CD1c-positive myeloid dendritic cell (primary cell): ENCODE results near the gene PXT1.

Experiments used
- DNase-seq: peaks from one replicate; pipeline ENCODE4 v3.0.0-alpha.2; 2016; ENCODE audit errors: extremely low spot score

The PXT1 gene

DNA sequence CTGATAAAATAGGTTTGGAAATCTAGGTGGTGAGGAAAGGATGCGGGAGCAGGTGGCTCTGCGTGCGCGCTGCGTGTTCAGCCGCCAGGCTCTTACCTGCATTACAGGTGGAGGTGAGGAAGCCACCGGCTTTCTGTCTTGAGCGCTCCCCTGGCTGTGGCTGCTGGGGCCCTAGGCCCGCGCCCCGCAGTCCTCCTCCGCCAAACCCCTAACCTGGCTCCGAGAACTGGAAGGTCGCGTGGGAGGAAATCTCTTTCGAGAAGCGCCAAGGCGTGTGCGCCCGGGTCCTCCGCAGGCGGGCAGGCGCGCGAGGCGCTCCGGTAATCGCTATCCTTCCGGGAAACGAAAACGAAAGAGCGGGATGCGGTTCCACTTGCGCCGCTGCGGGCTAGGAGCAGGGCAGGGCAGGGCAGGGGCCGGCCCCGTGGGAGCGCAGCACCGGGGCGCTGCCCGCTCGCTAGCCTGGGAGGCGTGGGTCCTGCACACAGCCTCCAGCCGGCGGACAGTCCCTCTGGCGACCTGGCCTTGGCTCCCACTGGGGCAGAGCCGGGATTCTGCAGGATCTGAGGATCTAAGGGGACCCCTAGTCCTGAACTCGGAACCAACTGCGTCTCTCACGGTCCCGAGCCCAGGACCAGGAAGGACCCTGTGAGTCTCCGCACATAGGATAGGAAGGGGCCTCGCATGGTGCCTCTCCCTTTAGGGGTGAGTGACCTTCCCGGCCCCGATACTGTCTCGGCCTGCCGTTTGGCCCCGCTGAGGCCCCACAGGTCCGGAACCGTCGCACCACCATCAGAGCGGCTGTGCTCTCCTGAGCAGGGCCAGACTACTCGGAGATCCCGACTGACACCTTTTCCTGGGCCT, 55.0 kb downstream of the PXT1 start, which contains the start of gene ETV7:
Gene ETV7 (minus strand): TSS at position 230 of the 864 bp plus-strand sequence. CDS start 128 bp downstream, at position 102.
- DNase-seq: peak; percentile 69

DNA sequence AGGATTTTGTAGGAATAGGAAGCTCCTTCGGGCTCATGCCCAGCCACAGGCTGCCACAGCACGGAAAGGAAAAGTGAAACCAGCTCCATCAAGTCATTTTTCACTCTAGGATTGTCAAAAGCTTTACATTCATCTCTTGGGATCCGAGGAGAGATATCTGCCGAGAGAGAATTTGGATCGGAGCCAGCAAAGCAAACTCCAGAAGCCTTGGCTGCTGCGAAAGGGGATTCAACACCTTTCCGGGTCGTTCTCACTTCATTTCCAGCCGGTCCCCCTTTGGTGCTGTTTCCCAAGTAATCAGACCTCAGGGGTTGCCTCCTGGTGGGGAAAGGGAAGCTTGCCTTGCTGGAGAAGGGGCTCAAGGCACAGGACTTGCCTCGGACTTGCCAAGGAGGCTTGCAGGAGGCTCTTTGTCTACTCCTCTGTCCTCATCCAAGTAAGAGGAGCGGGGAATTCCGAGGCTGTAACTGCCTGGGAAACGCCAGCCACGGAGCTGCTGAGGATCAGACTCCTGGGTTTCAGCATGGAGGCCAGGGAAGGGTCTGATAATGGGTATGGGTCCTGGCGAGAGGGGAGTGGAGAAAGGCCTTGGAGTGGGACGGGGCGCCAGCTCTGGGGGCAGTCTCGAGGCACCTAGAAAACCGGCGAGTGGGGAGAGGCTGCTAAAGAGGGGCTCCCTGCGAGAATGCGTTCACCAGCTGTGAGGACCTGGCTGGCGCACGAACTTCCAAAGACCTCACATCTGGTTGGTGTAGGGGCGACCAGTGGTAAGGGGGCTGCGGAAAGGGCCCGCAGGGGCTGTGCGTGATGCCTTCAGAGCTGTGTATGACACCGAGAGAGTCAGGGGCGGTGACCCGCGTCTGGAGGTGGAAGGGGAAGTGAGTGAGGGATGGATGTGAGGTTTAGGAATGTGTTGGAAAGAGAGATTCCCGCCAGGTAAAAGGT, 55.9 kb downstream of the PXT1 start:
- DNase-seq: peak; percentile 31

DNA sequence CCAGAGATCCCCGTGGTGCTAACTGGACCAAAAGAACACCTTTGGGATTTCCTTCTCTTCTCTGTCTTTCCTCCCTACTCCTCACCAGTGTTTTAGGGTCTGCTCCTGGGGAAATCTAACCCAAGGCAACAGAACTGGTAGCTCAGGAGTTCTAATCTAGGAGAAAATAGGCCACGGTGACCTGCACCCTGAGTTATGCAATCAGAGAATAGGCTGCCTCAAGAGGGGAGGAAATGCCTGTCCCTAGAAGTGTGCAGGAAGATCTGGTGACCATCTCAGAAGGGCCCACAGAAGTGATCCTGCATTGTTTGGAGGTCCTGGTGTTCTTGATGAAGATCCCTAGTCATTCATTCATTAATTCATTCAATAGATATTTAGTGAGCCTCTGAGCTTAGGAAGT, 58.6 kb downstream of the PXT1 start:
- DNase-seq: no peak

DNA sequence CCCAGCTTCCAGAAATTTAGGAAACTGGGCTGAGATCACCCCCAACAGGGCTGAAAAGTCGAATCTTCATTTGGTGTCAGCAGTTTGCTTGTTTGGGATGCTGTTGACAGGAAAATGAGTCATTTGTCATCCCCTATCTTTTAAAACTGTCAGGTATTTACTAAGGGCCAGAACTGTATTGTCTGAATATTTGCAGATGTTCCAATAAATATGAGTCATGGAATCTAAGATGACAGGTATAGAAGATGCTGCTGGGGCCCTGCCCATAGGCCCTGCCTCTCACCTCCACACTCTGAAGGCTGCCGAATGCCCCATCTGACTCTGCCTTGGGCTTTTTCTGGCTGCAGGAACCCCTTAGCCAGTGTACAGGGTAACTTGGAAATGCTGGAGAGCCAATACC, 59.0 kb downstream of the PXT1 start:
- DNase-seq: no peak

DNA sequence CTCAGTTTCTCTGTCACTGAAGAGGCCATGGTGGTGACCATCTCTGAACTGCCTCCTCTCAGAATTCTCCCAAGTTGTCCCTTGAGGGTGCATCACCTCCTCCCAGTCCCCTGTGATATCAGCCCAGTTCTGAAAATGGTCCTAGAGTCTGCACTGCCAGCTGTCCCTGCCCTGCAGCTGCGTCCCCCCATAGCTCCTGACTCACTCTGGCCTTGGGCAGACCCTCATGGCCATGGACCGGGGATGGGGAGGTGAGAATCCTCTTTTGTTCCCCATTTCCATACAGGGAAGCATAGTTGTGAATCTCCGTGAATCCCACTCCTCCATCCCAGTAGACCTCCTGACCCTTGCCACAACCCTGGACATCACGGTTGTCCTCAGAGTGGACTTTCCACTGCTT, 59.7 kb downstream of the PXT1 start:
- no peak for DNase-seq

DNA sequence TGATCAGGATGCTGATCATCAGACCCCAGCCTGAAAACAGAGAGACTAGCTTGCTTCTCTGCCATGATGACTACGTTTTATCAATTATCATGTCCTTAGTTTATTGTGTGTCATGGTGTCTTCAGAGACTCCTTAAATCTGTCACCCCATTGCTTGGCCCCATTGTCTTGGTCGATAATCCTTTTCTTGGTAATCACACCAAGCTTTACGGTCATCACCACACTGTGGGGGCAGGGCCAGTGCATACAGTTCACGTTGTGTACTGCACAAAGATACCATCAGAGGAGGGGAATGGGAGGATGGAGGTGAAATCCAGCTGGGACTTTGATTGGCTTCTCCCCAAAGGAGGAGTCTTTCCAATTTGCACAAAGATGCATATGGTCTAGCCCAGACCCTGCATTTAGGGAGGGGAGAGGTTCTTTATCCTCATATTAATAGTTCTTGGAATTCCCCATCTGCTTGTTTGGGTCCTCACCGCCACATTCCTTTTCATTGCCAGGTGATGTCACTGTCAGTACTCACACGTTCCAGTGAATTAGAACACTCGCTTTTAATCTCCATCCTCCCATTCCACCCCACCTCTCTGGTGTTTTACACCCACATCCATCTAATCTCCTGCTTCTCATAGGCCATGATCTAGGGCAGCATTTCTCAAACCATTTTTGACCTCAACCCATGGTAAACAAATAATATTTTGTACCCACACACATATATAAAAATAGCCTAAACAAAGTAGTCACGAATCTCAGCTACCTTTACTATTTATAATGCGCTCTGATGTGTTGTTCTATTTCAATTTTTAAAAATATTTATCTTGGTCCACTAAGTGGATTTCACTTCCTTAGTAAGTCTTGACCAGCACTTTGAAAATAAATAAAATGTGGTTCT, 60.9 kb downstream of the PXT1 start:
- no peak for DNase-seq

DNA sequence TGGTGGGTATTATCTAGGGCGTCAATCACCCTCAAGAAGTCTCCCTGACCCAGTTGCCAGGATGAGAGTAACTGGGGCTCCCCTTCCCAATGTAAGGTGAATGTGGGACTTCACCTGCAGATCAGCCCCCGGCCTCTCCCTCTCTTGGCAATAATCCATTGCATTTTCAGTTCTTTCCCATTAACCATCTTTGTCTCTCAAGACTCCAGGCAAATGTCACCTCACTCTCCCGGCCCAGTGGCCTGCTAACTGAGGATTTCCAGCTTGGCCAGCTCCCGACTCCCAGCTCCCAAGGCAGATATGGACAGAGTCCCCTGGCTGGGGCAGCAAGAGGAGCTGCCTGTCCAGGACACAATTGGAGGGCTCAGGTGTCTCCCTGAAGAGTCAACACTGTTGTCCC, 62.5 kb downstream of the PXT1 start:
- DNase-seq: no peak

DNA sequence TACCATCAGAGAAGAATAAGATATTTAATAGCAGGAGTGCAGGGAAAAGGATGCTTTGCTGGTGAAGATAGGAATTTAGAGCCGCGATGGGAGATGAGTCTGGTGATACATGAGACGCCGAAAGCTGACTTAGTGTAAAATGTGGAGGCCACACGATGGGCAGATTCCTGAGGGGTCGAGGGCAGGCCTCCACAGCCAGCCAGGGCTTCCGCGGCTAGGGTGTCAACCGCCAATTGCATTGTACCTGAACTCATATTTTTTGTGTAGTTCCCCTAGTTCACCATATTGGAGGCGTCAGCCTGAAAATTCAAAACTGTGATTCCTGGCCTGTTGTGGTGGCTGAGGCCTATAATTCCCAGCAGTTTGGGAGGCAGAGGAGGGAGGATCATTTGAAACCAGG, 63.7 kb downstream of the PXT1 start:
- DNase-seq: no peak

DNA sequence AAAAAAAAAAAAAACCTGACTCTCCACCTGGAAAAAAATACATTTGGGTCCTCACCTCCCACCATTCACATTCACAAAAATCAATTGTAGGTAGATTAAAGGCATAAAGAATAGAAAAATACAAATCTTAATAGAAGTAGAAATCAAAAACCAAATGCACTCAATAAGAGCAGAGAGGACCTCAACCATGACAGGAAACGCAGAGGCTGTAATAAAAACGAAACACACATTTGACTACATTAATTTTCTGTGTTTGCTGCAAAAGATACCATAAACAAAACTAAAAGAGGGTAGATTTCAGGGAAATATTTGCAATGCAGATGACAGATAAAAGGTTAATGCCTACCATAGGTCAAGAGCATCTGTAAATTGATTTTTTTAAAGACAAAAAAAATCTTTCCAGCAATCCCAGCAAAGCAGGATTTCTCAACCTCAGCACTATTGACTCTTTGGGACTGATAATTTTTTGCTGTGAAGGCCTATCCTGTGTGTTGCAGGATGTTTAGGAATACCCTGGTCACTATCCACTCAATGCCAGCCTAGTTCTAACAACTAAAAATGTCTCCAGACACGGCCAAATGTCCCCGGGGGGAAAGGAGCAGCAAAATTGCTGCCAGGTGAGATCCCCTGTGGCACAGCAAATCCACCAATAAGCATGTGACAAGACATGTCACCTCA, 64.3 kb downstream of the PXT1 start:
- DNase-seq: no peak

DNA sequence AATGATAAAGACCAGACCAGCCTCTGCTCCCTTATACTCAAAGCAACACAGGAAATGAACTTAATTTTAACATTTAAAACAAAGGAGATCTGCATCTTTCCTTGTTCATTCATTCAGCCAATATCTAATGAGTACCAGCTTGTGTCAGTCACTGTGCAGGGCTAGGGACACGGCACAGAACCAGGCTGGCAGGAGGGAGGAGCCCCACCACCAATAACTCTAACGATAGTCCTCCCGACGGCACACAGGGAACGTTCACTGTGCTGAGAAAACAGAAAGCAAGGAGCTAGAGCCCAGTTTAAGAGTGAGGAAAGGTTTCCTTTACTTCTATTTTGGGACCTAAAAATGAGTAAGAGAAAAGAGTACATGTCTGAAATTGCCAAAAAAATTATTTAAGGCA, 65.1 kb downstream of the PXT1 start:
- no peak for DNase-seq

DNA sequence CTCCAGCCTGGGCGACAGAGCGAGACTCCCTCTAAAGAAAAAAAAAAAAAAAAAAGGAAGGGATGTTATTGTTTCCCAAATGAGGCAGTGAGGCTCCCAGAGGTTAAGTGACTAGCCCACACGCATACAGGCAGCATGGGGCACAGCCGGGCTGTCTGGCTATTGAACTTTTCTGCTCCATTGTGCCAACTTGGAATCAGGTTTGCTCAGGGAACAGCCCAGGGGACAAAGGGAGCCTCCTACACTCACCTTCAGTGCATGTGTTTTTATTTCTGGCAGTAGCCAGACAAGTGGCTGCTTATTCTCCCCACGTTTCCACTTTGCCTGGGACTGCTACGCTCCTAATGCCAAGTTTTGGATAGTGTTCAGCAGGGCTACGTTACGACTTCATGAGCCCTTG, 65.9 kb downstream of the PXT1 start:
- DNase-seq: no peak

DNA sequence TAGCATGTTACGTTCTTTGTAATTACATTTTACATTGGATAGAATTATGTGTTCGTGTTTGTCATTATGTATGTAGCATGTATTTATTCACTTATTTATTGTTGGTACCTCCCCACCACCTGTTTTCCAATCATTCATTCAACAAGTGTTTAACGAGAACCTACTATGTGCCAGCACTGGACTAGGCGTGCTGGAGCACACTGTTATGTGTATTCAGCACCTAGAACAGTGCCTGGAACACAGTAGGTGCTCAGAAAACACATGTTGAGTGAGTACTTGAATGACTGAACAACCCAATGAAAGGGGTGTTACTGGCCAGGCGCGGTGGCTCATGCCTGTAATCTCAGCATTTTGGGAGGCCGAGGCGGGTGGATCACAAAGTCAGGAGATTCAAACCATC, 66.5 kb downstream of the PXT1 start:
- no peak for DNase-seq

DNA sequence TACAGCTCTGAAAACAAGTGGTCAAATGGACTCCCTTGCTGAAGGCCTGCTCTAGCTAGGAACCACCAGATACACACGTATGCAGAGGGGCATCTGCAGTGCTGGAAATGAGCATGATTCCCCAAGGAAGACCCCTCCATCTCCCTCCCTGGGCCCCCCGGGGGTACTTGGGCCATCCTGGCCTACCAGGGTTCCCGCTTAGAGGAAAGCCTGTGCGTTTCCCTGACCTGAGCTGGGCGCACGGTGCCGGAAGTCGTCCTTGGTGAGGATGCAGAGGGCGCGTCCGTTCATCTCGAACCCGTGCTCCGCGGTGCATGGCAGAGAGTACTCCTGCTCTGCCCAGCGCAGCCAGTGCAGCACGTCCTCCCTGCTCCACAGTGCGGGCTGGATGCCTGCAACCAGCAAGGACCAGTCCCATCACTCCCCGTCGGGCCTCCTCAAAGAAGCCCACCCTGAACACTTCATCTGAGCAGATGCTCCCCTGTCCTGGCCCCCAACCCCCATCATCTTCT, 67.0 kb downstream of the PXT1 start:
- no peak for DNase-seq

DNA sequence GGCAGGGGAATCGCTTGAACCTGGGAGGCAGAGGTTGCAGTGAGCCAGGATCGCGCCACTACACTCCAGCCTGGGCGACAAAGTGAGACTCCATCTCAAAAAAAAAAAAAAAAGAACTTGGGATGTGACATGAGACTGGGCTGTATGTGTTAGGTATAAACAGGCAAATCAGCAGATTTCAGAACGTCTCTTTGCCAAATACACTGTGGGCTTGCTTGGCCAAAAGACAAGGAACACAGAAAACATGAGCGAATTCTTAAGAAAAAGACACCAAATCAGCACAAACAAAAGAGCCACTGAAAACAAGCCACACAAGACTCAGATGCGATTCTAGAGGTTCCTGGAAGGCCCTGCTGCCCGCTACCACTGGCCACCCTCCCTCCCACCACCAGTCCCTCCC, 67.7 kb downstream of the PXT1 start:
- no peak for DNase-seq

DNA sequence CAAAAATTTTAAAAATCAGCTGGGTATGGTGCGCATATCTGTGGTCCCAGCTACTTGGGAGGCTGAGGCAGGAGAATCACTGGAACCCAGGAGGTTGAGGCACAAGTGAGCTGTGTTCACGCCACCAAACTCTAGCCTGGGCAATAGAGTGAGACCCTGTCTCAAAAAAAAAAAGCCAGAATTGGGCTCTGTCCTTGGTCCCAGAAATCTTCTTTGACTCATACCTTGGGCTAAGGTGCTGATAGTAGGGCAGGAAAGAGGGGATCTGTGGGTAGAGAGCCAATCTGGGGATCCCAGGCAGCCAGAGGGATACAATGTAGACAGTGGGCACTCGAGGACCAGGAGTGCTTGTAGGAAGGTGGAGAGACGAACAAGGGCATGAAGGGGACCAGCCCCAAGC, 68.5 kb downstream of the PXT1 start:
- no peak for DNase-seq

DNA sequence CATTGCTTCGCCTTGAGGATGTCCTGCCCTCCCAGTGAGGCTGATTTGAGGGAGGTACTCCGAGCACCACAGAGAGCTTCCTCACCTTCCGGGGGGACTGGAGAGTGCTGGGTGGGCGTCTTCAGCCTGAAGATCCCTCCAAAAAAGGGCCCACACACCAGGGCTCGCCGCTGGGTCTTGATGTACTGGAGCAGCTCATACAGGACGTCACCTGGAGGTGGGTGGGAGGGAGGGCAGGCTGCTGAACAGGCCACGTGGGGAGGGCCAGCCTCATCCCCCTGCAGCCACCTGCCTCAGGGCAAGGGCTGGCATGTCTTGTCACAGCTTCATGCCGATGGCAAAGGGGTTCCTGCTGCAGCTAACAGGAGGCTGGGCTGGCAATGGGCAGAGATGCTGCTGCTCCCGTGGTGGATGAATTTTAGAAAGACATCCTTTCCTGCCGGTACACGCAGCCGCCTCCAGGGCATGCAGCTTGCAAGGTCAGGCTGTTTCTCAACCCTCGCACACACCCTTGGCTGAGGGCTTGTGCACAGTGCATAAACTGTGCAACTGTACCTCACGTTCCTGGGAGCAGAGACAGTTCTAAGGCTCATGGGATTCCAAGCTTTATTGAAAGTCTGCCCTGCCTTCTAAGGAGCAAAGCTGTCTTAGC, 69.2 kb downstream of the PXT1 start:
- DNase-seq: no peak

DNA sequence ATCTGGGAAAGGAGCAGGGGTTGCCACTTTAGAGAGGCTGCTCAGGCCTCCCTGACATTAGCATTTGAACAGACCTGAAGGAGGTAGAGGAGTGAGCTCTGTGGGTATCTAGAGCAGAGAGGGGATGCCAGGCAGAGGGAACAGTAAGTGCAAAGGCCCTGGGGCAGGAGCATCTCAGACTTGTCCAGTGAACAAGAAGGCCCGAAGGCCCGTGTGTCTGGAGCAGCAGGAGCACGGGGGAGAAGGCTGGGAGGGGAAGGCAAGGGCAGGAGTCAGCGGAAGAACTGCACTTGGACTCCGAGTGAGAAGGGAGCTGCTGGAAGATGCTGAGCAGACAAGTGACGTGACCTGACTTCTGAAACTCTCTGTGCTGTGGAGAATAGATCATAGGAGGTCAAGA, 70.6 kb downstream of the PXT1 start:
- DNase-seq: no peak

DNA sequence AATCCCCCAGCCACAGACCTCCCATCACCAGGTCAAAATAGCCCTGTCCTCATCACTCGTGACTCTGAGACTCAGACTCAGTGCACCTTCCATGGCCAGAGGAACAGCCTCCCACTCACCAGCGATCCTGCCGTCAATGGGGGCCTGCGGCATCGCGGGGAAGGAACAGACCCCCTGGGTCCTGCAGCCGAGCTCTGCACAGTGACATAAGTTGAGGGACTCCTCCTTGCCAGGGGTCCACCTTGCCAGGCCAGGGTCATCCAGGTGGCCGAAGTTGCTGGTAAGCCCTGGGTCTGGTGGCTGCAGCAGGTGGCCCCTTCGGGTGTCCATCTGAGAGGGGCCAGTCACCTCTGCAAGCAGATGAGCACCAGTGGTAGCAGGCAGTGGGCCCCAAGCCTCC, 71.4 kb downstream of the PXT1 start:
- DNase-seq: no peak

DNA sequence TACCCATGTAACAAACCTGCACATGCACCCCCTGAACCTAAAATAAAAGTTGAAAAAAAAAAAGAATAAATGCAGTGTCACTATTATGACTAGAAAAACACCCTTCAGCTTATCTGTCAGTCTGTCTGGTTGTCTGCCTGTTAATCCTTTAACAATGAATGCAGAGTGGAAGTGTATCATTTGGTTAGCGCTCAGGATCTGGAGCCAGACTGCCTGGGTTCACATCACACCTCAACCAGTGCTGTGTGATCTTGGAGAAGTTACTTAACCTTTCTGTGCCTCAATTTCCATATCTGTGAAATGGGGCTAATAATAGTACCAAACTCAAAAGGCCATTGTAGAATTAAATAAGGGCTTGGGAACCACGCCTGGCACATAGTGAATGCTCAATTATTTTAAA, 72.0 kb downstream of the PXT1 start:
- no peak for DNase-seq
